Large intestine (tissue), 3 donors: Measurements from ENCODE around the gene BMP4. TPM values are rescaled to one million over a fixed set of nuclear protein-coding genes. Genes with fewer than 3 reads are reported as not detected.

Source experiments
- DNase-seq, 2 donors: peaks; one replicate each; pipeline versions ENCODE4 v3.0.0 to v3.0.0-alpha.2; 2013
- H3K27ac ChIP-seq: one replicate; pipeline ENCODE4 v1.5.1; 2013; ENCODE audit warnings: low read length
- H3K27me3 ChIP-seq: 2 replicates; pipeline ENCODE4 v1.6.1; 2013; ENCODE audit warnings: low read length; ENCODE audit not compliant: control insufficient read depth, insufficient read depth
- H3K36me3 ChIP-seq: 2 replicates; pipeline ENCODE4 v1.6.1; 2013; ENCODE audit warnings: low read length; ENCODE audit not compliant: control insufficient read depth, insufficient read depth
- H3K4me1 ChIP-seq: one replicate; pipeline ENCODE4 v1.6.1; 2013; ENCODE audit warnings: low read length; ENCODE audit not compliant: control insufficient read depth, insufficient read depth
- H3K4me3 ChIP-seq: one replicate; pipeline ENCODE4 v1.5.1; 2013; ENCODE audit warnings: low read length
- H3K9me3 ChIP-seq: one replicate; pipeline ENCODE4 v1.6.1; 2013; ENCODE audit warnings: mild to moderate bottlenecking, low read depth, low read length, moderate library complexity; ENCODE audit not compliant: control insufficient read depth
- WGBS: methylation state at CpG from one replicate; pipeline ENCODE4 v1.1.5; 2013; ENCODE audit warnings: low lambda C conversion rate; ENCODE audit not compliant: insufficient coverage; 5-methylcytosine and 5-hydroxymethylcytosine counted together
- polyA plus RNA-seq: library from polyadenylated mRNA; unstranded; fragments of 120-200 nt; gene quantifications from one replicate; pipeline ENCODE4 v1.2.1, GENCODE V29; 2013

BMP4 gene
- polyA plus RNA-seq, 1 donor, result 40.0 TPM

- no peak overlapping the region for H3K4me3 ChIP-seq
- H3K27me3 ChIP-seq, result no peaks in the 10 kb centered on the region
- no peak overlapping the region for H3K27ac ChIP-seq
- WGBS, result no CpG with 5 or more reads among the region's 3 CpGs
- H3K36me3 ChIP-seq, result no peaks in the 10 kb centered on the region
- no peak for DNase-seq
- H3K4me1 ChIP-seq, result peaks cover 12% of the 10 kb centered on the region
- H3K9me3 ChIP-seq, result no peaks in the 10 kb centered on the region
Measured at GRCh38 chr14:53968726-53969125, 12.1 kb upstream of the BMP4 start.

GRCh38 chr14:53967606-53968005 is 11.0 kb upstream of the BMP4 start:
- no peak for DNase-seq
- peaks cover 22% of the 10 kb centered on the region for H3K4me1 ChIP-seq
- H3K27ac ChIP-seq, result no peak overlapping the region
- H3K36me3 ChIP-seq, result no peaks in the 10 kb centered on the region
- H3K4me3 ChIP-seq, result no peak overlapping the region
- H3K27me3 ChIP-seq, result peaks cover 3% of the 10 kb centered on the region
- no CpG with 5 or more reads among the region's 2 CpGs for WGBS
- no peaks in the 10 kb centered on the region for H3K9me3 ChIP-seq

- peaks cover 3% of the 10 kb centered on the region for H3K27me3 ChIP-seq
- H3K9me3 ChIP-seq, result no peaks in the 10 kb centered on the region
- no peak overlapping the region for H3K4me3 ChIP-seq
- DNase-seq, result no peak
- H3K4me1 ChIP-seq, result peaks cover 24% of the 10 kb centered on the region
- WGBS, result no CpG with 5 or more reads among the region's 4 CpGs
- no peaks in the 10 kb centered on the region for H3K36me3 ChIP-seq
- no peak overlapping the region for H3K27ac ChIP-seq
Measured at GRCh38 chr14:53964249-53964648, 7.6 kb upstream of the BMP4 start.

- peak; percentile 38 to 65 for DNase-seq
- Histone ChIP-seq H3K4me1 (peaks cover 24% of the 10 kb centered on the region), H3K9me3 (no peaks in the 10 kb centered on the region), H3K27me3 (peaks cover 3% of the 10 kb centered on the region), H3K36me3 (no peaks in the 10 kb centered on the region), H3K4me3 (peak overlapping the region; percentile 51), H3K27ac (peak overlapping the region; percentile 39)
- WGBS, result no CpG with 5 or more reads among the region's 55 CpGs
Measured at GRCh38 chr14:53963320-53964227, 6.9 kb upstream of the BMP4 start.

GRCh38 chr14:53962953-53963319 is 6.3 kb upstream of the BMP4 start:
- peaks cover 3% of the 10 kb centered on the region for H3K27me3 ChIP-seq
- peak overlapping the region; percentile 39 for H3K27ac ChIP-seq
- no CpG with 5 or more reads among the region's 6 CpGs for WGBS
- H3K36me3 ChIP-seq, result no peaks in the 10 kb centered on the region
- H3K9me3 ChIP-seq, result no peaks in the 10 kb centered on the region
- H3K4me1 ChIP-seq, result peaks cover 24% of the 10 kb centered on the region
- DNase-seq, result peak; percentile 82 to 91
- H3K4me3 ChIP-seq, result peak overlapping the region; percentile 51

GRCh38 chr14:53958628-53959027 is 2.0 kb upstream of the BMP4 start:
- H3K36me3 ChIP-seq, result no peaks in the 10 kb centered on the region
- no CpG with 5 or more reads among the region's 2 CpGs for WGBS
- no peak for DNase-seq
- no peaks in the 10 kb centered on the region for H3K9me3 ChIP-seq
- no peak overlapping the region for H3K27ac ChIP-seq
- peaks cover 12% of the 10 kb centered on the region for H3K27me3 ChIP-seq
- H3K4me3 ChIP-seq, result no peak overlapping the region
- H3K4me1 ChIP-seq, result peaks cover 29% of the 10 kb centered on the region

GRCh38 chr14:53957739-53958138 is 1.1 kb upstream of the BMP4 start:
- Histone ChIP-seq H3K4me1 (peaks cover 21% of the 10 kb centered on the region), H3K27ac (no peak overlapping the region), H3K27me3 (peaks cover 9% of the 10 kb centered on the region), H3K9me3 (no peaks in the 10 kb centered on the region), H3K4me3 (no peak overlapping the region), H3K36me3 (peaks cover 4% of the 10 kb centered on the region)
- no peak for DNase-seq

GRCh38 chr14:53955671-53956426 is 776 bp downstream of the BMP4 start:
- H3K27ac ChIP-seq, result peak overlapping the region; percentile 96
- no CpG with 5 or more reads among the region's 52 CpGs for WGBS

GRCh38 chr14:53955229-53955556 is 1.4 kb downstream of the BMP4 start:
- Histone ChIP-seq H3K36me3 (peaks cover 24% of the 10 kb centered on the region), H3K27ac (peak overlapping the region; percentile 96), H3K9me3 (no peaks in the 10 kb centered on the region), H3K27me3 (peaks cover 9% of the 10 kb centered on the region), H3K4me3 (peak overlapping the region; percentile 63), H3K4me1 (peaks cover 24% of the 10 kb centered on the region)
- no peak for DNase-seq
- no CpG with 5 or more reads among the region's 17 CpGs for WGBS

More at GRCh38 chr14:53955671-53956426, 776 bp downstream of the BMP4 start:
- peak; percentile 68 to 88 for DNase-seq
- H3K4me3 ChIP-seq, result peak overlapping the region; percentile 63
- no peaks in the 10 kb centered on the region for H3K9me3 ChIP-seq
- peaks cover 9% of the 10 kb centered on the region for H3K27me3 ChIP-seq
- H3K36me3 ChIP-seq, result peaks cover 17% of the 10 kb centered on the region
- peaks cover 27% of the 10 kb centered on the region for H3K4me1 ChIP-seq

GRCh38 chr14:53954551-53955228 is 1.9 kb downstream of the BMP4 start:
- peak overlapping the region; percentile 96 for H3K27ac ChIP-seq
- peak overlapping the region; percentile 63 for H3K4me3 ChIP-seq
- peaks cover 25% of the 10 kb centered on the region for H3K4me1 ChIP-seq
- no peaks in the 10 kb centered on the region for H3K9me3 ChIP-seq
- WGBS, result no CpG with 5 or more reads among the region's 53 CpGs
- DNase-seq, result peak in 1 of 2 donors; percentile 69
- H3K27me3 ChIP-seq, result peaks cover 9% of the 10 kb centered on the region
- peaks cover 28% of the 10 kb centered on the region for H3K36me3 ChIP-seq
